ENCODE data around the gene CD177. TPM values are rescaled to one million over a fixed set of nuclear protein-coding genes. Genes with fewer than 3 reads are reported as not detected.
"Not testable (repeated sequence)": the region's sequence is repeated elsewhere in the genome, so short reads cannot be mapped to it uniquely, and the experiment has no call there.

The CD177 gene
- total RNA-seq, 2 donors from 2014 or later = 3.0 to 6.0 TPM

DNA sequence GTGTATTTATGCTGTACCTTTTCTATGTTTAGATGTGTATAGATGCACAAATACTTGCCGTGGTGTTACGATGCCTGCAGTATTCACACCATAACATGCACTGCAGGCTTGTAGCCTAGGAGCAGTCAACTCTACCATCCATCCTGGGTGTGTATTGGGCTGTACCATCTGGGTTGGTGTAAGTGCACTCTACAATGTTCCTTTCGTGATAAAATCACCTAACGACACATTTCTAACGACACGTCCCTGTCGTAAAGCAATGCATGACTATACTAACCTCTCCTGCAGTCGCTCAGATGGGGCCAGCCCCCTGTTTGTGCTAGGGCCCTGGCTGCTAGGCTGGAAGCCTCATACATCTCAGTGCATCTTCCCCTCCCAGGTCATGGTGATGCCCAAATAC, 18.4 kb downstream of the CD177 start:
- Histone ChIP-seq H3K9ac (ENCODE audit: extremely low read depth, low read length, poor library complexity, severe bottlenecking) (no peak overlapping the region), H3K4me3 (ENCODE audit: low read length) (no peak overlapping the region), H3K4me1 (ENCODE audit: control insufficient read depth, insufficient read depth, low read length) (no peaks in the 10 kb centered on the region), H3K27ac (ENCODE audit: low read depth, low read length) (no peak overlapping the region), H3K27me3 (ENCODE audit: control insufficient read depth, insufficient read depth, low read length, poor library complexity, severe bottlenecking) (no peaks in the 10 kb centered on the region), H3K9me3 (ENCODE audit: control insufficient read depth, low read length) (no peaks in the 10 kb centered on the region), H3K36me3 (ENCODE audit: control insufficient read depth, insufficient read depth, low read length) (no peaks in the 10 kb centered on the region)
- WGBS, 2 experiments (ENCODE audit: insufficient coverage in 1 of 2, insufficient read length in 1 of 2) = 95 to 99% methylated on average over 7 to 8 of the region's 8 CpGs
- peaks cover 29% of the 10 kb centered on the region for H3K9me3 Mint-ChIP-seq
- H3K27ac Mint-ChIP-seq = no peak overlapping the region
- H3K4me1 Mint-ChIP-seq = no peaks in the 10 kb centered on the region
- H3K4me3 Mint-ChIP-seq = no peak overlapping the region
- TF ChIP-seq CTCF (conservative IDR thresholded peaks at IDR 0.05) = no peak
- H3K27me3 Mint-ChIP-seq (ENCODE audit: insufficient read depth) = peaks cover 2% of the 10 kb centered on the region
- DNase-seq = no peak
- no peaks in the 10 kb centered on the region for H3K36me3 Mint-ChIP-seq (ENCODE audit: low read depth)

GRCh38 chr19:43372462-43372861, 19.0 kb downstream of the CD177 start:
- no peaks in the 10 kb centered on the region for H3K9me3 ChIP-seq (ENCODE audit: control insufficient read depth, low read length)
- Mint-ChIP-seq H3K4me1 (no peaks in the 10 kb centered on the region), H3K27me3 (ENCODE audit: insufficient read depth) (peaks cover 2% of the 10 kb centered on the region), H3K36me3 (ENCODE audit: low read depth) (no peaks in the 10 kb centered on the region), H3K4me3 (no peak overlapping the region), H3K9me3 (peaks cover 29% of the 10 kb centered on the region), H3K27ac (no peak overlapping the region)
- H3K4me1 ChIP-seq (ENCODE audit: control insufficient read depth, insufficient read depth, low read length) = no peaks in the 10 kb centered on the region
- no peak for TF ChIP-seq CTCF (conservative IDR thresholded peaks at IDR 0.05)
- no peaks in the 10 kb centered on the region for H3K27me3 ChIP-seq (ENCODE audit: control insufficient read depth, insufficient read depth, low read length, poor library complexity, severe bottlenecking)
- DNase-seq = no peak
- no peak overlapping the region for H3K27ac ChIP-seq (ENCODE audit: low read depth, low read length)
- no peak overlapping the region for H3K9ac ChIP-seq (ENCODE audit: extremely low read depth, low read length, poor library complexity, severe bottlenecking)
- H3K36me3 ChIP-seq (ENCODE audit: control insufficient read depth, insufficient read depth, low read length) = no peaks in the 10 kb centered on the region
- 92 to 97% methylated on average over 5 to 7 of the region's 7 CpGs for WGBS, 2 experiments (ENCODE audit: insufficient coverage in 1 of 2, insufficient read length in 1 of 2)
- no peak overlapping the region for H3K4me3 ChIP-seq (ENCODE audit: low read length)

DNA sequence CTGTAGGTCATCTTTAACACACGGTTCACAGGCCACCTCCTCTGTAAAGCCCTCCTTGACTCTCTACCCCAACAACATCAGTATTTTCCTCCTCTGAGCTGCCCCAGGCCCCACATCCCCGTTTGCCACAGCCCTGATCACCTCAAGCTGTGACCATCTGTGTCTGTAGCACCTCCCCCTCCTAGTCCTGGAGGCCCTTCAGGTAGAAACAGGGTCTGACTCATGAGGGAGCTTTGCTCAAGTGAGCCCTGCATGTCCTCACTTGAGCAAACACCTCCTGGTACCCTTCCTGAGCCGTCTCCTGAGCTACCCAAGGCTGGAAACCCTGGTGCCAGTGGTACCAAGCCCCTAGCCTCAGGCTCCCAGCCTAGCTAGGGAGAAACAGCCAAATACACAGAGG, 24.1 kb downstream of the CD177 start:
- not testable (repeated sequence) for H3K27me3 ChIP-seq (ENCODE audit: control insufficient read depth, insufficient read depth, low read length, poor library complexity, severe bottlenecking); H3K4me3 Mint-ChIP-seq; H3K4me1 Mint-ChIP-seq; H3K9me3 ChIP-seq (ENCODE audit: control insufficient read depth, low read length); H3K27me3 Mint-ChIP-seq (ENCODE audit: insufficient read depth); H3K36me3 Mint-ChIP-seq (ENCODE audit: low read depth); H3K9ac ChIP-seq (ENCODE audit: extremely low read depth, low read length, poor library complexity, severe bottlenecking); H3K27ac Mint-ChIP-seq; H3K27ac ChIP-seq (ENCODE audit: low read depth, low read length); H3K4me3 ChIP-seq (ENCODE audit: low read length); H3K36me3 ChIP-seq (ENCODE audit: control insufficient read depth, insufficient read depth, low read length); H3K4me1 ChIP-seq (ENCODE audit: control insufficient read depth, insufficient read depth, low read length); DNase-seq
- peaks cover 25% of the 10 kb centered on the region for H3K9me3 Mint-ChIP-seq
- WGBS, 2 experiments (ENCODE audit: insufficient coverage in 1 of 2, insufficient read length in 1 of 2) = no CpG with 5 or more reads among the region's 3 CpGs

GRCh38 chr19:43380008-43380407, 26.5 kb downstream of the CD177 start:
- Histone ChIP-seq H3K27me3 (ENCODE audit: control insufficient read depth, insufficient read depth, low read length, poor library complexity, severe bottlenecking) (no peaks in the 10 kb centered on the region), H3K27ac (ENCODE audit: low read depth, low read length) (no peak overlapping the region), H3K9me3 (ENCODE audit: control insufficient read depth, low read length) (no peaks in the 10 kb centered on the region), H3K36me3 (ENCODE audit: control insufficient read depth, insufficient read depth, low read length) (no peaks in the 10 kb centered on the region), H3K4me1 (ENCODE audit: control insufficient read depth, insufficient read depth, low read length) (peaks cover 5% of the 10 kb centered on the region), H3K9ac (ENCODE audit: extremely low read depth, low read length, poor library complexity, severe bottlenecking) (no peak overlapping the region), H3K4me3 (ENCODE audit: low read length) (no peak overlapping the region)
- 51 to 76% methylated on average over 3 to 14 of the region's 14 CpGs for WGBS, 2 experiments (ENCODE audit: insufficient coverage in 1 of 2, insufficient read length in 1 of 2)
- Mint-ChIP-seq H3K27me3 (ENCODE audit: insufficient read depth) (no peaks in the 10 kb centered on the region), H3K36me3 (ENCODE audit: low read depth) (no peaks in the 10 kb centered on the region), H3K4me1 (peaks cover 11% of the 10 kb centered on the region), H3K27ac (no peak overlapping the region), H3K9me3 (peaks cover 32% of the 10 kb centered on the region), H3K4me3 (no peak overlapping the region)
- TF ChIP-seq CTCF (conservative IDR thresholded peaks at IDR 0.05) = no peak
- no peak for DNase-seq
